LNCaP clone FGC (cell line): Measurements from ENCODE around the gene HERC4.

Experiments
- DNase-seq: peaks from one replicate; pipeline ENCODE4 v3.0.0-alpha.2; 2011; ENCODE audit warnings: low read depth
- H3K4me3 ChIP-seq: 2 replicates; pipeline ENCODE4 v1.5.1; 2011; ENCODE audit warnings: mild to moderate bottlenecking, low read depth, low read length, control low read depth
- CTCF ChIP-seq: IDR thresholded peaks from 2 replicates; pipeline ENCODE4 v1.5.1; 2012; ENCODE audit warnings: mild to moderate bottlenecking; ENCODE audit not compliant: control insufficient read depth, insufficient read depth; ENCODE audit errors: extremely low read depth

Gene HERC4

GRCh38 chr10:68105820-68106219 lies 30.7 kb upstream of the HERC4 start:
- TF ChIP-seq CTCF = no peak
- no peak overlapping the region for H3K4me3 ChIP-seq
- DNase-seq = no peak

GRCh38 chr10:68103901-68104300 lies 28.8 kb upstream of the HERC4 start:
- H3K4me3 ChIP-seq = no peak overlapping the region
- no peak for DNase-seq
- no peak for TF ChIP-seq CTCF

- DNase-seq = no peak
- H3K4me3 ChIP-seq = no peak overlapping the region
- TF ChIP-seq CTCF = no peak
Observed at GRCh38 chr10:68103261-68103878, 28.3 kb upstream of the HERC4 start.

GRCh38 chr10:68101066-68101465 lies 26.0 kb upstream of the HERC4 start:
- no peak for DNase-seq
- no peak for TF ChIP-seq CTCF
- H3K4me3 ChIP-seq = no peak overlapping the region

GRCh38 chr10:68099736-68100135 lies 24.7 kb upstream of the HERC4 start:
- H3K4me3 ChIP-seq = no peak overlapping the region
- DNase-seq = no peak
- no peak for TF ChIP-seq CTCF

- TF ChIP-seq CTCF = no peak
- no peak overlapping the region for H3K4me3 ChIP-seq
- peak; percentile 48 for DNase-seq
Observed at GRCh38 chr10:68096913-68097516, 21.9 kb upstream of the HERC4 start.

DNA sequence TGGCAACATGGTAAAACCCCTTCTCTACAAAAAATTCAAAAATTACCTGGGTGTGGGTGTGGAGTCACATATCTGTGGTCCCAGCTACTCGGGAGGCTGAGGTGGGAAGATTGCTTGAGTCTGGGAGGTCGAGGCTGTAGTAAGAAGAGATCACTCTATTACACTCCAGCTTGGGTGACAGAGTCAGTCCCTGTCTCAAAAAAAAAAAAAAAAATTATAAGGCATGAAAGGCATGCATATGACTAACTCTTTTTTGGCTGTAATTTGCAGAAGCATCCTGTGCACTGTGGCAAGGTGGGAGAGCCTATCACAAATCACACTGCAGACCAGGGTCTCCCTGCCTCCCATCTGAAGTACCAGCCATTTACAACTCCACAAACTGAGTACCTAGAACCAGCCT lies 20.1 kb upstream of the HERC4 start:
- no peak overlapping the region for H3K4me3 ChIP-seq
- no peak for TF ChIP-seq CTCF
- no peak for DNase-seq
